MM.1S (cell line): ENCODE data around the gene KCNQ2.

Experiments used
- DNase-seq: peaks from one replicate; pipeline ENCODE4 v3.0.0-alpha.2; 2015
- H2AFZ ChIP-seq: fragments of 300-600 bp; sonication (generic); 2 replicates; pipeline ENCODE4 v1.6.0; 2016; ENCODE audit warnings: antibody characterized with exemption, low read length
- H3F3A ChIP-seq: fragments of 300-600 bp; sonication (generic); 2 replicates; pipeline ENCODE4 v1.6.1; 2016; ENCODE audit warnings: mild to moderate bottlenecking, antibody characterized with exemption, low read length, moderate library complexity, mixed read lengths; ENCODE audit not compliant: insufficient read depth
- H3K27ac ChIP-seq: fragments of 300-600 bp; sonication (generic); 2 replicates; pipeline ENCODE4 v1.5.1; 2016; ENCODE audit warnings: mild to moderate bottlenecking, low read length
- H3K27me3 ChIP-seq: fragments of 300-600 bp; sonication (generic); replicated peaks from 2 replicates; pipeline ENCODE4 v1.6.0; 2016; ENCODE audit warnings: low read length; ENCODE audit not compliant: insufficient read depth
- H3K36me3 ChIP-seq: fragments of 300-600 bp; sonication (generic); replicated peaks from 2 replicates; pipeline ENCODE4 v1.6.1; 2016; ENCODE audit warnings: mild to moderate bottlenecking, low read length, mixed read lengths; ENCODE audit not compliant: insufficient read depth
- H3K4me1 ChIP-seq: fragments of 300-600 bp; sonication (generic); 2 replicates; pipeline ENCODE4 v1.6.1; 2016; ENCODE audit warnings: low read length, mixed read lengths
- H3K4me2 ChIP-seq: fragments of 300-600 bp; sonication (generic); 2 replicates; pipeline ENCODE4 v1.6.0; 2016; ENCODE audit warnings: low read depth, low read length
- H3K4me3 ChIP-seq: fragments of 300-600 bp; sonication (generic); 2 replicates; pipeline ENCODE4 v1.5.1; 2016; ENCODE audit warnings: low read length, mixed read lengths
- H3K79me2 ChIP-seq: fragments of 300-600 bp; sonication (generic); 2 replicates; pipeline ENCODE4 v1.6.1; 2016; ENCODE audit warnings: mixed run types, low read length, mixed read lengths
- H3K9ac ChIP-seq: fragments of 300-600 bp; sonication (generic); 2 replicates; pipeline ENCODE4 v1.6.1; 2016; ENCODE audit warnings: low read length, mixed read lengths
- H3K9me2 ChIP-seq: fragments of 300-600 bp; sonication (generic); replicated peaks from 2 replicates; pipeline ENCODE4 v1.6.1; 2016; ENCODE audit warnings: mild to moderate bottlenecking, low read length, mixed read lengths; ENCODE audit not compliant: insufficient read depth
- H3K9me3 ChIP-seq: fragments of 300-600 bp; sonication (generic); replicated peaks from 2 replicates; pipeline ENCODE4 v1.6.1; 2016; ENCODE audit warnings: mild to moderate bottlenecking, low read length, mixed read lengths; ENCODE audit not compliant: insufficient read depth
- H4K20me1 ChIP-seq: fragments of 300-600 bp; sonication (generic); 2 replicates; pipeline ENCODE4 v1.6.1; 2016; ENCODE audit warnings: mild to moderate bottlenecking, low read length, moderate library complexity, mixed read lengths; ENCODE audit not compliant: insufficient read depth
- EZH2 ChIP-seq: fragments of 300-600 bp; sonication (generic); optimal IDR thresholded peaks from 2 replicates; pipeline ENCODE3; 2017; ENCODE audit warnings: low read depth, mild to moderate bottlenecking, antibody characterized with exemption, low read length, mixed read lengths
- EZH2phosphoT487 ChIP-seq: fragments of 300-600 bp; sonication (generic); IDR thresholded peaks from 2 replicates; pipeline ENCODE4 v1.6.1; 2018; ENCODE audit warnings: antibody characterized with exemption, low read length
- TF ChIP-seq, protein P1 (sequence below): fragments of 300-600 bp; sonication (generic); IDR thresholded peaks from 2 replicates; pipeline ENCODE4 v1.5.1; 2016; ENCODE audit warnings: antibody characterized with exemption, low read length, mixed read lengths

The KCNQ2 gene

DNA sequence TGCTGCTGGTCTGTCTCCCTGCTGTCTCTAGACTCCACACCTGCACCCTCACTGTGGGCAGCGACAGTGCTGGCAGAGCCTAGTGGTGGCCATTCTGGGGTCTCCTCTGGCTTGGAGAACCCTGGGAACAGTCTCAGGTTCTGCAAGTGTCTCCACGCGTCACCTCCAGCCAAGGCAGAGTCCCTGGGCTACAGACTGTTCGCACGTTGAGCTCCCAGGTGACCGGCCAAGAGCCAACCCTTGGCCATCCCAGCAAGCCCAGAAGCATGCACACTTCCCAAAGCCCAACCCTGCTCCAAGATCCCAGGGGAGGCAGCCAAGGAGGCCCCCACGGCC, 21.6 kb upstream of the KCNQ2 start:
- Histone ChIP-seq H3K4me2 (no peak overlapping the region), H4K20me1 (no peaks in the 10 kb centered on the region), H3K9ac (no peak overlapping the region), H3K4me1 (no peaks in the 10 kb centered on the region), H3K36me3 (no peaks in the 10 kb centered on the region), H2AFZ (no peak overlapping the region), H3F3A (no peaks in the 10 kb centered on the region), H3K4me3 (no peak overlapping the region), H3K27ac (no peak overlapping the region), H3K9me2 (no peaks in the 10 kb centered on the region), H3K9me3 (no peaks in the 10 kb centered on the region), H3K27me3 (peaks cover 69% of the 10 kb centered on the region), H3K79me2 (no peaks in the 10 kb centered on the region)
- TF ChIP-seq, protein P1, sequence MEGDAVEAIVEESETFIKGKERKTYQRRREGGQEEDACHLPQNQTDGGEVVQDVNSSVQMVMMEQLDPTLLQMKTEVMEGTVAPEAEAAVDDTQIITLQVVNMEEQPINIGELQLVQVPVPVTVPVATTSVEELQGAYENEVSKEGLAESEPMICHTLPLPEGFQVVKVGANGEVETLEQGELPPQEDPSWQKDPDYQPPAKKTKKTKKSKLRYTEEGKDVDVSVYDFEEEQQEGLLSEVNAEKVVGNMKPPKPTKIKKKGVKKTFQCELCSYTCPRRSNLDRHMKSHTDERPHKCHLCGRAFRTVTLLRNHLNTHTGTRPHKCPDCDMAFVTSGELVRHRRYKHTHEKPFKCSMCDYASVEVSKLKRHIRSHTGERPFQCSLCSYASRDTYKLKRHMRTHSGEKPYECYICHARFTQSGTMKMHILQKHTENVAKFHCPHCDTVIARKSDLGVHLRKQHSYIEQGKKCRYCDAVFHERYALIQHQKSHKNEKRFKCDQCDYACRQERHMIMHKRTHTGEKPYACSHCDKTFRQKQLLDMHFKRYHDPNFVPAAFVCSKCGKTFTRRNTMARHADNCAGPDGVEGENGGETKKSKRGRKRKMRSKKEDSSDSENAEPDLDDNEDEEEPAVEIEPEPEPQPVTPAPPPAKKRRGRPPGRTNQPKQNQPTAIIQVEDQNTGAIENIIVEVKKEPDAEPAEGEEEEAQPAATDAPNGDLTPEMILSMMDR: no peak
- TF ChIP-seq EZH2 (no peak), EZH2phosphoT487 (no peak)
- DNase-seq: no peak

DNA sequence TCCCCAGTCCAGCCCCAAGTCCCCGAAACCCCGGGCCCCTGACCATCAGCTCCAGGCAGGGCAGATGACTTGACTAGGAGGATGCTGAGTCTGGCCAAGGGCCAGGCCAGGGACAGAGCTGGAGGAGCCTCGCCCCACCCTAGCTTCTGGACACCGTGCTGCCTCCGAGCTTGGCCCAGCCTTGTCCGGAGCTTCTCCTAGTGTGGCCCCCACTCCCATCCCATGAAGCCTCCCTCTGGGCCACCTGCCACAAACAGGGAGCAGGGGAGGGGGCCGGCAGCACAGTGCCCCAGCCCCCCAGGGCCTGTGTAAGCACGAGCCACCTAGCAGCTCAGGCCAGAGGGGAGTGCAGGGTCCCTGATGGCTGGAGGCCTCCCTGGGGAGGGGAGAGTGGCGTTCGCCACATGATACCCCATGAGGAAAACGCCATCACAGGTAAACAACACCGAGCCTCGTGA, 21.1 kb upstream of the KCNQ2 start:
- H2AFZ ChIP-seq: no peak overlapping the region
- no peak overlapping the region for H3K4me2 ChIP-seq
- no peaks in the 10 kb centered on the region for H3K9me3 ChIP-seq
- H3K36me3 ChIP-seq: no peaks in the 10 kb centered on the region
- H3K9ac ChIP-seq: no peak overlapping the region
- no peak overlapping the region for H3K4me3 ChIP-seq
- H4K20me1 ChIP-seq: no peaks in the 10 kb centered on the region
- peaks cover 74% of the 10 kb centered on the region for H3K27me3 ChIP-seq
- TF ChIP-seq, protein P1: no peak
- TF ChIP-seq EZH2 (no peak), EZH2phosphoT487 (no peak)
- no peak for DNase-seq
- no peaks in the 10 kb centered on the region for H3F3A ChIP-seq
- no peaks in the 10 kb centered on the region for H3K9me2 ChIP-seq
- H3K4me1 ChIP-seq: no peaks in the 10 kb centered on the region
- H3K79me2 ChIP-seq: no peaks in the 10 kb centered on the region
- H3K27ac ChIP-seq: no peak overlapping the region

- Histone ChIP-seq H3K4me2 (no peak overlapping the region), H3F3A (no peaks in the 10 kb centered on the region), H3K36me3 (no peaks in the 10 kb centered on the region), H3K9me2 (no peaks in the 10 kb centered on the region), H3K9ac (no peak overlapping the region), H3K9me3 (no peaks in the 10 kb centered on the region), H3K79me2 (no peaks in the 10 kb centered on the region), H3K4me1 (no peaks in the 10 kb centered on the region), H3K4me3 (no peak overlapping the region), H3K27me3 (peaks cover 72% of the 10 kb centered on the region), H3K27ac (no peak overlapping the region), H2AFZ (no peak overlapping the region), H4K20me1 (no peaks in the 10 kb centered on the region)
- TF ChIP-seq EZH2phosphoT487: no peak
- TF ChIP-seq, protein P1: no peak
- no peak for TF ChIP-seq EZH2
- no peak for DNase-seq
Observed at GRCh38 chr20:63492982-63493381, 20.5 kb upstream of the KCNQ2 start.
